Measurements from ENCODE around the gene TRIM26.
"Not testable (repeated sequence)": the region's sequence is repeated elsewhere in the genome, so short reads cannot be mapped to it uniquely, and the experiment has no call there.

Gene TRIM26

DNA sequence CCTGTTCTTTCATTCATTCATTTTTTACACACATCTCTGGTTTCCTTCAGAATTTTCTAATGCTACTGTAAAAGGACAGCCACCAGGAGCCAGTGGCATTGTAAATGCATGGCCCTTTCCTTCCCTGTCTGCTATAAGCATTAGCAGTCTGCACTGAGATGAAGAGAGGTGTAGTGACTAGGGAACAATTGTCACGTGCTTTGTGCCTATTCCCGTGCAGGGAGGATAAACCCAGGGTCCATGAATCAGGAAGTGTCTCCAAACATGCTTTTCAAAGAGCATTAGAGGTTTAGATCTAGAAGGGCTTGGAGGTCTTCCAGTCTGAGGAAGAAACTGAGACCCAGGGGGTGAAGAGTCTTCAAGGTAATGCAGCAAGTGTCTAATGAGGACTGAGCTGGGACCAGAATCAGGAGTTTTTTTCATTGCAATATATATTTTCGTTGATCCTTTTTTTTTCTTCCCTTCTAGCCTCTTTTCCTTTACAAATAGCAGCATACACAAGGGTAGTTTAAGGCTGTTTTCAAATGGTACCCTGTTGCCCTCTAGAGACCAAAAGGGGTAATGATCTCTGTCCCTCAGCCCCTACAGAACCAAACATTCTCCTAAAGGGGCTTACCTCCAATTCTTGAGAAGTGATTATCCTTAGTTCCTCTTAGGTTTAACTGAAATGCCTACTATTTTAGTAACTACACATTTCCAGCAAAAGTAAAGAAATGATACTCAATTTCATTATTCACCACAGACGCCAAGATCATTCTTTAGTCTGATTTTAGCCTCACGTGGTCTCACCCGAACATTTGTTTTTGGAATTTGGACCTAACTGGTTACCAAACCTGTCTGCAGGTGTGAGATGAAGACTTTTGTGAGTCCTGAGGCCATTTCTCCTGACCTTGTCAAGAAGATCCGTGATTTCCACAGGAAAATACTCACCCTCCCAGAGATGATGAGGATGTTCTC, 43.3 kb downstream of the TRIM26 start:
- DNase-seq = no peak

DNA sequence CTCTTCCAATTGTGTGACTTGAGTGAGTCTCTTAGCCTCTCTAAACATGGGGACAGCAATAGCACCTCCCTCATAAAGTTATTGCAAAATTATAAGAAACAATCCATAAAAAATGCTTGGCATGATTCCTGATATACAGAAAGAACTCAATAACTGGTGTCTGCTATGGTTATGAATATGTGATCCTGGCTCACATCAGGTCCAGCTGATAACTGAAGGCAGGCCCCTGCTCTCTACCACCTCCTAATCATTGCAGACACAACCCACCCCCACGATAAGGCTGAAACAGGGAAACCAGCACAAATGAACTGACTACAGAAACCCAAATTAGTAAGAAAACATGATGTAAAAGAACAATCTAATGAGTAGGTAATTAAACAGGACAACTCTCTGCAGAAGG, 44.5 kb downstream of the TRIM26 start:
- DNase-seq = no peak

DNA sequence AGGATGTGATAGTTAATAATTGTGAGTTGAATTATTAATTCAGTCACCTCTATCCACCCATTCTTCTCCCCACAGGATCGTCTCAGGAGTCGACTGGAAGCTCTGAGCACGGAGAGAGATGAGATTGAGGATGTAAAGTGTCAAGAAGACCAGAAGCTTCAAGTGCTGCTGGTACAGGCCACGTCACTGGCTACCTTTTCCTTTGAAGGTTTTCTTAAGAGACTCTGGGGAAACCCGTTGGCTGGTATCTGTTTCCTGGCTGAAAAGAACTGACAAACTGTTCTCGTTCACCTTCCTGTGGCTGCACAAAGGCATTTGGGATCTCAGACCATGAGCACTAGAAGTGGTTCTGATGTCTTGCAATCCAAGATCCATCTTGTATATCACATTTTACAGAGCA, 46.1 kb downstream of the TRIM26 start:
- no peak for DNase-seq

DNA sequence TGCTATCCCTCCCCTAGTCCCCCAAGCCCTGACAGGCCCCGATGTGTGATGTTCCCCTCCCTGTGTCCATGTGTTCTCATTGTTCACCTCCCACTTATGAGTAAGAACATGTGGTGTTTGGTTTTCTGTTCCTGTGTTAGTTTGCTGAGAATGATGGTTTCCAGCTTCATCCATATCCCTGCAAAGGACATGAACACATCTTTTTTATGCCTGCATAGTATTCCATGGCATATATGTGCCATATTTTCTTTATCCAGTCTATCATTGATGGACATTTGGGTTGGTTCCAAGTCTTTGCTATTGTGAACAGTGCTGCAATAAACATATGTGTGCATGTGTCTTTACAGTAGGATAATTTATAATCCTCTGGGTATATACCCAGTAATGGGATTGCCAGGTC, 48.0 kb downstream of the TRIM26 start:
- not testable (repeated sequence) for DNase-seq

DNA sequence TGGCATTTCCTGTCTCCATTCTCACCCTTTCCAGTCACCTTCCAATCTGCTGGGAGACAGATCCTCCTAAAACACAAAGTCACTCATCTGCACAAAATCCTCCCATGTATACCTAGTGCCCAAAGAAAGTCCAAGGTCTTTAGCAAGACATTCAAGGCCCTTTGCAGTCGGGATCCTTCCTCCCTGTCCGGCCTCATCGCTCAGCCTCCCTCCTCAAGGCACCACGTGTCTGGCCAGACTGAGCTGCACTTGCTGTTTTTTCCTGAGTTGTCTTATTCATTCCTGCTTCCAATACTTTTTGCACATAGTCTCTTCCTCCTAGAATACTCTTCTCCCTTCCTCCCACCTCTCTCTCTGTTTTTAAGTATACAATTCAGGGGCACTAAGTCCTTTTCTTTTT, 48.5 kb downstream of the TRIM26 start:
- no peak for DNase-seq

DNA sequence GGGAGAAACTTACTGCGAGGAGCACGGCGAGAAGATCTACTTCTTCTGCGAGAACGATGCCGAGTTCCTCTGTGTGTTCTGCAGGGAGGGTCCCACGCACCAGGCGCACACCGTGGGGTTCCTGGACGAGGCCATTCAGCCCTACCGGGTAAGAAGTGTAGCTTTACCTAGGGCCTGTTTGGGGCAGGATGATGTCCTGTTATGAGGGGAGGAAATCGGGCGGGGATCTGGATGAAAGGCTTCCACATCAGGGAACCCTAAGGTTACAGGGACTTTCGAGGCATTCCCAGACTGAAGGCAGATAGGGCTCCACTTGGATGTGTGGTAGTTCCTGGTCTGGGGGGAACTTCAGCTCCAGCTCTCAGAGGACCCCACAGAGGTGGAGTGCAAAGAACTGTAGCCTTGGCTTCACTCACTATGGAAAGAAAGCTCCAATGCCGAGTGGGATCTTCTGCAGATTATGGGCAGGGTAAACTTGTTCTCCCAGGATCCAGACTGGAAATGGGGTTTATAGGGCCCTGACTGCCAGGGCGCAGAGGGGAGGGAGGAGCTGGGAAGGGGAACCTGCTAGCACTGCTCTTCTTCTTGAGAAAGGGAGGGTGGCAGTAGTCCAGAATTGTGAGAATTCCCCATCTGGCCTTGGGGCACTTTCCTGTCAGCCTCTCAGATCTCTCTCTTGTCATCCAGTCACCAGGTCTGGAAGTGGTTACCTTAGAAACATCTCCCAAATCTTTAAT, 49.1 kb downstream of the TRIM26 start:
- no peak for DNase-seq

DNA sequence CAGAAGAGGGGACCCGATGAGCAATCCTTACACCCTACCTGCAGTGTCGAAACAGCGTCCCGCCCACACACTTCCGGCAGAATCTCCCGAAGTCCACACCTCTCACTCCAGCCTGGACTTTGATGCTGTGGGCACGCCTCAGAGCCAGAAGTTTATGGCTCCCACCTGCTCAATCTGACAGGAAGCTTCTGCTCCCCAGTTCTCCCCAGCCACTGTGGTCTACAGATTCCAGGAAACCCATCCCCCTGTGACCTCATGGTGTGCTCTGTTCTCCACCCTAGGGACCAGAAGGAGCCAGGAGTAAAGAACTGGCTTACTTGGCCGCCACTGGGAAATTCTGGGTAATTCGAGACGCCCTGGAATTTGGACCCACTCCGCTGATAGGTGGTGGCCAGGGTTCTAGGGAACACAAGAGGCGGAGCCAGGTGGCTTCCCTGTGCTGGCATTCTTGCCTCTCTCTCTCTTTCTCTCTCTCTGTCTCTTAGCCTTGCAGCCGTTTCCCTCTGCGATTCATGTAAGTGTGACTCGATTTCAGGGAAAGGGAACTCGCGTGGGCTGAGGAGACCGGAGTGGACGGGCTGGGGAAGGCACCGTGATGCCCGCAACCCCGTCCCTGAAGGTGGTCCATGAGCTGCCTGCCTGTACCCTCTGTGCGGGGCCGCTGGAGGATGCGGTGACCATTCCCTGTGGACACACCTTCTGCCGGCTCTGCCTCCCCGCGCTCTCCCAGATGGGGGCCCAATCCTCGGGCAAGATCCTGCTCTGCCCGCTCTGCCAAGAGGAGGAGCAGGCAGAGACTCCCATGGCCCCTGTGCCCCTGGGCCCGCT, 49.9 kb downstream of the TRIM26 start, which contains the start of gene TRIM15:
Gene TRIM15 (plus strand): TSS at position 457 of the 828 bp plus-strand sequence. CDS start 139 bp downstream, at position 596.
- DNase-seq = no peak

DNA sequence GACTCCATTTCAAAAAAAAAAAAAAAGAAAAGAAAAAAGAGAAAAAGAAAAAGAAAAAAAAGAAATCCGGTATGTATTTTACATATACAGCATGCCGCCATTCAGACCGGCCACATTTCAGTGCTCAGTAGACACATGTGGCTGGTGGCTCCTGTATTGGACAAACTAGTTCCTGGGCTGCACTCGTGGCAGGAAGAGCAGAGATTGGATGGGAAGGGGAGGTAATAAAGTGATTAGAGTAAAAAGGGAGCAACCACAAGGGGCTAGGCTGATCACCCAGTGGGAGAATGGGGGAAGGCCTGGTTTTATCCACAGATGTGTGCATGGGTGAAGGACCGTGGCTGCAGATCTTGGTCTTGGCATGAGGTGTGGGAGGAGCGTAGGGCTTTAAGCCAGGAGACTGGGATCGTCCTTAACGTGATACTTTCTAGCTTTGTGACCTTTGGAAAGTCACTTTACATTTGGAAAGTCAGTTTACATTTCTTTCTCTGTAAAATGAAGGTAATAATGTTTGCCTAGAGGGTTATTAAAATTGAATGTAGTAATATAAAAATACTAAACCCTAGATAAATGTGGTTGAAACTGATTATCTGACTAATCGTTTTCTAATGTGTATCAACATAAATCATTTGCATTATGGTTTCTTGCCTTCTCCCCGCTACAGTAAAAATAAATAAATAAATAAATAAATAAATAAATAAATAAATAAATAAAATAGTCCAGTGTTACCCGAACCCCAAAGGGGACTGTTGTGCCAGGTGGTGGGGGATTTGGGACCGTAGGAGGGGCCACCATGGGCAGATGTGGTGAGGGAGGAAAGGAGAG, 50.7 kb downstream of the TRIM26 start:
- DNase-seq = no peak

DNA sequence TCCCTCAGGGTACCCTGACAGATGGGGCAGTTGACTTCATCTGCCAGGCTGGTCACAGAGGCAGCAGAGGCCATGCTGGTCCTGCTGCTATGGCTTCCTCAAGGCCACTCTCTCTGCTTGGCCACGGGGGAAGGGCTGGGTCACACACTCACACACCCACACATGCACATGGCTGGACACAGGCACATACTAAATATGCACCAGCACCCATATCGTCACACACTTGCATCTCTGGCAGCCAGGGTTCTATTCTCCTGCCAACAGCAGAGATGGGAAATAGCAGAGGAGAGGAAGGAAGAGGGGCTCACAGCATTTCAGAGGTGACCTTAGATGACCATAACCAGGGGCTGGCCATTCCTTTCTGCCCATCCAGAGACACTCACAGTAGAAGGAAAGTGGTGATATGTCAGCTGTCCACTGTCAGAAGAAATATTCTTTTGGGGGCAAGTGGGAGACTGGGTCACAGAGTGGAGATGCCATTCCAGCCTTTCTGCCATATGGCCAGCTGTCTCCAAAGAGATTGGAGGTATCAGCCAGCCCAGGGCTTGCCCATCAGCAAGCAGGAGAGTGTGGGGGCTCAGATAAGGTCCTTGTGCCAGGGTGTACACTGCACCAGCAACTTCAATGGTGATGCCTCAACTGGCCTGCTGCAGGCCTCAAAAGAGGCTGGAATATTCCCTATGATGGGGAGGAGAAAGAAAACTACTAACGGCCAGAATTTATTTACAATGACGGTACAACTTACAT, 52.2 kb downstream of the TRIM26 start, which contains the start of gene TRIM10:
Gene TRIM10 (minus strand): TSS at position 427 of the 747 bp plus-strand sequence. CDS start 353 bp downstream, at position 74.
- no peak for DNase-seq

DNA sequence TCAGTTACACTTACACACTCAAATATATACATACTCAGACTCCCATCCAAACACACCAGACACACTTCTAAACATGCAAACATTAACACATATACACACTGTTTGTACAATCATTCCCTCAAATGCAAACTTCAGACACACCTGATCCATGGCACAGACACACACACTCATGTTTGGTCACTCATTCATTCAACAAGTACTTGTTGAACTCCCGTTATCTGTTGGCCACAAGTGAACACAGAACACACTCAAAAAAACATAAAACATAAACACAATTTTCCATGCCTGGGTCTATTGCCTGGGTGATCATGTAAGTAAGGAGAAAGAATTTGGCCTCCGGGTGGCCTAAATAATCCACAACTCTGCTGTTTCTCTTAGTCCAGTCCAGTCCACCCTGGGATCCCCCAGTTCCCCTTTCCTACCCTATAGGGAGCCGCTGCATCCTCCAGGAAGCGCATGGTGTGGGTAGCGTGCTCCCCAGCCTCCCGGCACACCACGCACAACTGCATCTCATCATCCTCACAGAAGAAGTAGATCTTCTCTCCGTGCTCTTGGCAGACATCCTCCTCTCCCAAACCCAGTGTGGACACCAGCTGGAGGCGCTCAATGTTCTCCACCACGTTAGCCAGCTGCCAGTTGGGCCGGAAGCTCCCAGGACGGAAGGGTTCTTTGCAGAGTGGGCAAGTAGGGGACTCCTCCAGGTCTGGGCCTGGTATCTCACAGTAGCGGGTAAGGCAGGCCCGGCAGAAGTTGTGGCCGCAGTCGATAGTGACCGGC, 53.0 kb downstream of the TRIM26 start:
- DNase-seq = no peak

DNA sequence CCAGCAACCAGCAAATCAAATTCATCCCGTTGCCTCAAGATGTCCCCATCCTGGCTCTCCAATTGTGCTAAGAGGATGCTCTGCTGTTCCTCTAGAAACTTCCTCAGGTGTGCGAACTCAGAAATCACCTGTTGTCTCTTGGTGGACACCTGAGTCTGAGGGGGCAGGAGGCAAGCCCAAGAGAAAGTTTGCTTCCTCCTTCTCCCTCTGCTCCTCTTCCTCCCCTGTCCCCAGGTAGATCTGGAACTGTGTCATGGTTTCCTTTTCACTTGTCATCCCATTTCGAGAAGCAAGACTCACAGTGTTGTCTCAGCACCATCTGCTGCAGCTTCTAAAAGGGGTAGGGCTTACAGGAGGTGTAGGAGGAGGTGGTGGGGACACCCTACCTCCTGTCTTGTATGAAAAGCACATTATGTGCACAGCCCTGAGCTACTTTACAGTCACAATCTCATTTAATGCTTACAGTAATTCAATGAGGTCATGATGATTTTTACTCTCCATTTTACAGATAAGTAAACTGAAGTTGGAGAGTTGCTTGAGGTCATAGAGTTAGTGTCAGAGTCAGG, 54.6 kb downstream of the TRIM26 start:
- DNase-seq = no peak

DNA sequence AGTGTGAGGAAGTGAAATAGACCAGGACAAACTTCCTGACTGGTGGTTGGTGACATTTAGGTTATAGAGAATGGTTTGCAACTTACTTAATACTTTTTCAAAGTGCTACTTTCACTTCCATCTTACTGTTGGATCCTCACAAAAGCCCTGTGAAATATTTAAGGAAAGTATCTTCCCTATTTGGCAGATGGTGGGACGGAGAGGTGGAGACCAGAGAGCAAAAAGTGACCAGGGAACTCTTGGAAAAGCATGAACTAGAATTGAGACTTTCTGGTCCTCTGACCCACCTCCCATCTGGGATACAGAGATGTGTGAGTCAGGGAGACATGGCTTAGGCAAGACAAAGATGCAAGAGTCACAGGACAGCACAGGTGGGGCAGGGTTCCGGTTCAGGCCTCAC, 55.2 kb downstream of the TRIM26 start:
- no peak for DNase-seq

DNA sequence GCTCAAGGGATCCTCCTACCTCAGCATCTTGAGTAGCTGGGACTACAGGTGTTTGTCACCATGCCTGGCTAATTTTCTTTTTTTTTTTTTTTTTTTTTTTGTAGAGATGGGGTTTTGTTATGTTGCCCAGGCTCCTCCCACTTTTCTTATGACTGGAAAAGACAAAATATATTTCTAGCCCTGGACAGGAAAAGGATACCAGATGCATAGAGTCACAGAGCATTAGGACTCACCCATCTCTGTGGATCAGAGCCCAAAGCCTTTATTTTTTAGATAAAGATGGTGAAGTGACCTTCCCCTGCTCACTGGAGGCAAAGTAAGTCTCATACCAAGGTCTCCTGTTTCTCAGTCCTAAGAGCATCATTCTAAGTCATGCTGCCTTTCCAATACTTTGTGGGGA, 55.6 kb downstream of the TRIM26 start:
- DNase-seq = no peak

DNA sequence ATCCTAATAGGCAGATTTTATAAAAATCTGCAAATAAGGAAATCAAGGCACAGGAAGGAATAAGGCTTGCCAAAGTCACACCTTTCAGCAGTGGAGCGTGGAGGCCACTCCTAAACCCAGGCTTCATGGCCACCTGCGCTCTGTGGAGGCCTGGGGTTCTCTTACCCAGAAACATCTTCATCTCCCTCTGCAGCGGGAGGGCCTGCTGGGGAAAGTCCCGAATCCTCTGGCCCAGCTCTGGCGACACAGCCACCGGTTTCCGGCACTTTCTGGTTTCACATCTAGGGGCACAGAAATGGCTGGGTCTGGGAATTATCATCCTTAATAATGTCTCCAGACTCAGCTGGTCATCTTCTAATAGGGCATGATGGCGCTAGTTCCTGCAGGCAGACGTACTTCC, 56.4 kb downstream of the TRIM26 start:
- no peak for DNase-seq

DNA sequence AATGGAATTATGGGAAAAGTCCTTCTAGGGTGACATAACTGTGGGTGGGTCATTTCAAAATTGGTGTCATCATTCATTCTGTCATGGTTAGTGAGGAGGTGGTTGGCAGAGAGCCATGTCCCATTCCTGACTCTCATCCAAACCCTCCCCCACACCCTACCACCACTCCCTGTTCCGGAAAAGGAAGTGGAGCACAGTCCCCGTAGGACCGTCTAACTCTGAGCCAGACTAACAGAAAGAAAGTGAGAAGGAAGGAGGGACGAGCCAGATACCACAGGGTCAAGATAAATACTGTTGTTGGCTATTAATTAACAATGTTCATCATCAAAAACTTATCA, 57.0 kb downstream of the TRIM26 start:
- no peak for DNase-seq

DNA sequence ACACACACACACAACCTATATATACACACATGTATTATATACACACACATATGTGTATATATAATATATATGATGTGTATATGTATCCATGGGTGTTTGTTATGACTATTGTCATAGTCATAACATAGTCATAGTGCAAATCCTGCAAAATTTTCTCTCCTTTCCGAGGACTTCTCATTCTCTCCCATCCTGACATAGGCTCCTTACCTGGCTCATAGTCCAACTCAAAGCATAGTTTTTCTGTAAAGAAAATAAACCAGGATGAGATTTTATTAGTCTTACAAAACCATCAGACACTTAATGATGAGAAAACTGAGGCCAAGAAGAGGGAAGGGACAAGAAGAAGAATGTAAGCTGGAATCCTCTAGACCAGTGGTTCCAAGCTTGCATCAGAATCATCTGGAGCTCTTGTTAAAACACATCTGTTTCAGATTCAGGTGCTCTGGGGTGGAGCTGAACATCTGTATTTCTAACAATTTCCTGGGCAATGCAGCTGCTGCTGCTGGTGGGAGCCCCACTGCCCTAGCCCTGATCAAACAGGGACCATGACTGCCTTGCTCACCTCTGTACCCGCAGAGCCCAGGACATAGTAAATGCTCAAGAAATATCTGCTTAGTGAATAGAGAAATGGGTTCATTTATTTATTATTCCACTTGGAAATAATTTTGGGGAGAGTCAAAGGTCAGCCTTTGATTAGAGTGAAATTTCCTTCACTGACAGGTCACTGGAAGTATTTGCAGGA, 57.5 kb downstream of the TRIM26 start:
- DNase-seq = no peak

DNA sequence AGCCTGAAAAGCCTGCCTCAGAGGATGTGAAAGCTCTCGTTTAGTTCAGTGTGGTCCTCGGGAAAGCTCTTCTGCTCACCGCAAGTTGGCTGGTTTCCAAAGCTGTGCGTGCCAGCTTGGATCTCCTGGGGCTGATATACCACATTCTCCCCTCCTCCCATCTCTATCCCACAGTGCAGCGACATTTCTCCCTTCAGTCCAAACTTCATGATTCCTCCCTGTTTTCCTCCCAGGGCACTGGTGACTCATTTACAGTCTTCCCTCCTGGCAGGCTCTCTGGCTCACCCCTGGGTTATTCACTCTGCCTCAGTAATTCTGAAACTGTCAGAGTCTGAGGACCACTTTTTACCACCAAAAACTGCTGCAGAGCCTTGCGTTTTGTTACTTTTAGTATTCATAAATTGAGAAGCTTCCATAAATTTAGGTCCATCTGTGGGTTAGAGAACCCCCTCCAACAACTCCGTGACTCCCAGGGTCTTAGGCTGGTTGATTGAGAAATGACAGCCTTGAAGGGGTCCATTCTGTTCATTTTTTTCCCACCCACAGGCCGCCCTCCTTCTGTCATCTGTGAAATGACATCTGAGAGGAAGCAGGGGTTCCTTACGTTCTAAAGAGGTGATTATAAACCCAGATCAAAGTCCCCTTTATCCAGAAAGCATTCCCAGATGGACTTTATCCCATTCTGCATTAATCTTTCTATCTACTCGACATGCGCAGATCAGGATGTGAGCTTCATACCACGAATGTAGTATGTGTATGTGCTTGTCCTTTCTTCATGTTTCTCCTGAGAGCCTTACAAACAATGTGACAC, 58.3 kb downstream of the TRIM26 start:
- DNase-seq = no peak

DNA sequence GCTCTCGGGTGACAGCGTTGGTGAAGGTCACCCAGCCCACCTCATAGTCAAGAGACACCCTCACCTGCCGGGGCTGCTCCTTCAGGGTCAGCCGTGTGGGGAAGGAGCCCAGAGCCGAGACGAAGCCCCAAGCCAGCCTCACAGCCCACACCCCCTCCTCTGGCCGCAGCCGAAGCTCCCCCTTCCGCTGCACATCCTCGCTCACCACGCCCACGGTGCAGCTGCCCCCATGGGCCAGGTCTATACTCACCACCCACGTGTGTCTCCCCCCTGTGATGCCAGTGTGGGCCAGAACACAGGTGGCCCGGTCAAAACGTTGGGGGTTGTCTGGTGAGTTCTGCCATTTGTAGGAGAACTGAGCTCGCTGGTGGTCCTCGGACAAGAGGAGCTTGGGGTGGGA, 59.1 kb downstream of the TRIM26 start:
- DNase-seq = no peak

Data from C1 segment of cervical spinal cord (tissue), 14 donors.